Left ventricle myocardium inferior (tissue), 1 donor: Measurements from ENCODE around the gene PYGM. TPM values are rescaled to one million over a fixed set of nuclear protein-coding genes. Genes with fewer than 3 reads are reported as not detected.

Source experiments
- DNase-seq: peaks from one replicate; pipeline ENCODE4 v3.0.0-alpha.2; 2020
- H3K27ac ChIP-seq: fragments of 200-600 bp; replicated peaks from 2 replicates; pipeline ENCODE4 v1.8.0; 2021
- H3K27me3 ChIP-seq: fragments of 200-600 bp; 2 replicates; pipeline ENCODE4 v1.8.0; 2021; ENCODE audit warnings: low read depth
- H3K36me3 ChIP-seq: fragments of 200-600 bp; 2 replicates; pipeline ENCODE4 v1.8.0; 2021
- H3K4me1 ChIP-seq: fragments of 200-600 bp; 2 replicates; pipeline ENCODE4 v1.8.0; 2021
- H3K4me3 ChIP-seq: fragments of 200-600 bp; 2 replicates; pipeline ENCODE4 v1.8.0; 2021; ENCODE audit warnings: mild to moderate bottlenecking, moderate library complexity
- H3K9me3 ChIP-seq: fragments of 200-600 bp; replicated peaks from 2 replicates; pipeline ENCODE4 v1.8.0; 2021
- intact Hi-C: fragments of 100-400 bp; cut with micrococcal nuclease; formaldehyde crosslinking; loops from one replicate; pipeline ENCODE4 v1.11.0; 2022
- total RNA-seq: library from RNA; stranded (reverse); fragmentation: NEBNext Ultra II Directional; extraction: Animal tissue kit (Norgen Biotek cat#: 25700); gene quantifications from one replicate; pipeline ENCODE4 v1.2.1, GENCODE V29; 2021
- TF ChIP-seq, protein P1 (sequence below): fragments of 200-600 bp; IDR thresholded peaks from 2 replicates; pipeline ENCODE4 v1.8.0; 2021; ENCODE audit warnings: antibody characterized with exemption, mild to moderate bottlenecking, borderline replicate concordance
- donor health status: DM: no; HTN: yes; CAD: no; lungs with severe emphysema.

The PYGM gene
- total RNA-seq, 1 donor from 2014 or later = 89.5 TPM

GRCh38 chr11:64743591-64744543, 15.9 kb downstream of the PYGM start, which contains the start of gene RASGRP2:
Gene RASGRP2 (minus strand): TSS chr11:64744142. CDS start chr11:64742866, 1,276 bp downstream.
- no peaks in the 10 kb centered on the region for H3K27me3 ChIP-seq
- peak within 1 kb of the TSS; percentile 77 for H3K4me3 ChIP-seq
- TF ChIP-seq, protein P1, sequence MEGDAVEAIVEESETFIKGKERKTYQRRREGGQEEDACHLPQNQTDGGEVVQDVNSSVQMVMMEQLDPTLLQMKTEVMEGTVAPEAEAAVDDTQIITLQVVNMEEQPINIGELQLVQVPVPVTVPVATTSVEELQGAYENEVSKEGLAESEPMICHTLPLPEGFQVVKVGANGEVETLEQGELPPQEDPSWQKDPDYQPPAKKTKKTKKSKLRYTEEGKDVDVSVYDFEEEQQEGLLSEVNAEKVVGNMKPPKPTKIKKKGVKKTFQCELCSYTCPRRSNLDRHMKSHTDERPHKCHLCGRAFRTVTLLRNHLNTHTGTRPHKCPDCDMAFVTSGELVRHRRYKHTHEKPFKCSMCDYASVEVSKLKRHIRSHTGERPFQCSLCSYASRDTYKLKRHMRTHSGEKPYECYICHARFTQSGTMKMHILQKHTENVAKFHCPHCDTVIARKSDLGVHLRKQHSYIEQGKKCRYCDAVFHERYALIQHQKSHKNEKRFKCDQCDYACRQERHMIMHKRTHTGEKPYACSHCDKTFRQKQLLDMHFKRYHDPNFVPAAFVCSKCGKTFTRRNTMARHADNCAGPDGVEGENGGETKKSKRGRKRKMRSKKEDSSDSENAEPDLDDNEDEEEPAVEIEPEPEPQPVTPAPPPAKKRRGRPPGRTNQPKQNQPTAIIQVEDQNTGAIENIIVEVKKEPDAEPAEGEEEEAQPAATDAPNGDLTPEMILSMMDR = peak; percentile 78
- H3K4me1 ChIP-seq = peaks cover 49% of the 10 kb centered on the region
- intact Hi-C loops = no loop called here
- H3K36me3 ChIP-seq = peaks cover 6% of the 10 kb centered on the region
- peak; percentile 88 for DNase-seq
- peak within 1 kb of the TSS; percentile 99 for H3K27ac ChIP-seq
- H3K9me3 ChIP-seq = no peaks in the 10 kb centered on the region

DNA sequence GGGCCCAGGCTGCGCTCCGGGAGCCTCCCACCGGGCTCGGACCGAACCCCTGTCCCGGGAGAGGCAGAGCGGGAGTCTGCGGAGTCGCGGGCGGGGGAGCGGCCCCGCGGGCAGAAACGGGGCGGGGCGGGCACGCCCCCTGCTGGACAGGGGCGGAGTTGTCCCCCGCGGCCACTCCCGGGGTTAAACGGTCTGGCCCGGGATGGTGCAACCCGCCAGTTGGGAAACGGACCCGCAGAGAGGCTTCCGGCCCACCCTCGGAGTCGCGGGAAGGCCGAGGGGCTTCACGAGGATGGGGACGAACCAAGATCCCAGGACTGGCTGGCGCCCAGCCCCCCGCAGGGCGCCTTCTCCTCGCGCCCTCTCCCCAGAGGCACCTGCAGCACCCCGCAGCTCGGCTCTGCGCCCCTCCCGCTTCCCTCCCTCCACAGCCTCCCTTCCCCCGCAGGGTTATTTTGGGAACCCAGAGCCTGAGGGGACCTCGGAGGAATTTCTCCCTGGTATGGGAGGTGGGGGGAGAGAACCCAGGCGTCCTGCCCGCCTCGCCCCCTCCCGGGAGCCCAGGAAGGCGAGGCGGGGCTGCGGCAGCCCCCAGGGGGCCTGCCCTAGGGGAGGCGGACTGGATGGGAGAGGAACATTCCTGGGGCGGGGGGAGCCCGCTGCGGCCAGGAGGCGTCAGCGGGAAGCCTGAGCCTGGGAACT, 16.7 kb downstream of the PYGM start:
- TF ChIP-seq, protein P1 = peak; percentile 88
- Histone ChIP-seq H3K27ac (peak overlapping the region; percentile 99), H3K36me3 (peaks cover 13% of the 10 kb centered on the region), H3K4me3 (peak overlapping the region; percentile 77), H3K4me1 (peaks cover 49% of the 10 kb centered on the region), H3K27me3 (no peaks in the 10 kb centered on the region), H3K9me3 (no peaks in the 10 kb centered on the region)
- DNase-seq = peak; percentile 84
- intact Hi-C loops = no loop called here

- Histone ChIP-seq H3K4me3 (peak overlapping the region; percentile 77), H3K36me3 (peaks cover 19% of the 10 kb centered on the region), H3K9me3 (no peaks in the 10 kb centered on the region), H3K27me3 (no peaks in the 10 kb centered on the region), H3K27ac (peak overlapping the region; percentile 99), H3K4me1 (peaks cover 49% of the 10 kb centered on the region)
- DNase-seq = no peak
- TF ChIP-seq, protein P1 = no peak
- intact Hi-C loops = no loop called here
Measured at GRCh38 chr11:64742087-64742888, 17.5 kb downstream of the PYGM start.

- intact Hi-C loops = no loop called here
Measured at GRCh38 chr11:64741375-64742086, 18.2 kb downstream of the PYGM start.

More at GRCh38 chr11:64741375-64742086, 18.2 kb downstream of the PYGM start:
- Histone ChIP-seq H3K36me3 (peaks cover 26% of the 10 kb centered on the region), H3K4me1 (peaks cover 48% of the 10 kb centered on the region), H3K27ac (peak overlapping the region; percentile 99), H3K4me3 (peak overlapping the region; percentile 77), H3K9me3 (no peaks in the 10 kb centered on the region), H3K27me3 (no peaks in the 10 kb centered on the region)
- no peak for DNase-seq
- TF ChIP-seq, protein P1 = no peak
